Stimulated activated CD4-positive, alpha-beta T cell treated with anti-CD3 and anti-CD28 coated beads, Interleukin-12 subunit alpha, Interleukin-12 subunit beta, amount 100 ng/mL, for 48 hours (primary cell): ENCODE results near the gene DOCK1.

ENCODE experiments used
- DNase-seq, 3 donors: peaks; one replicate each; pipeline ENCODE4 v3.0.0-alpha.2; 2020; ENCODE audit warnings: low read depth in 2 of 3, low spot score in 1 of 3

Gene DOCK1

GRCh38 chr10:127159648-127160245 is 254.5 kb downstream of the DOCK1 start:
- no peak for DNase-seq

DNA sequence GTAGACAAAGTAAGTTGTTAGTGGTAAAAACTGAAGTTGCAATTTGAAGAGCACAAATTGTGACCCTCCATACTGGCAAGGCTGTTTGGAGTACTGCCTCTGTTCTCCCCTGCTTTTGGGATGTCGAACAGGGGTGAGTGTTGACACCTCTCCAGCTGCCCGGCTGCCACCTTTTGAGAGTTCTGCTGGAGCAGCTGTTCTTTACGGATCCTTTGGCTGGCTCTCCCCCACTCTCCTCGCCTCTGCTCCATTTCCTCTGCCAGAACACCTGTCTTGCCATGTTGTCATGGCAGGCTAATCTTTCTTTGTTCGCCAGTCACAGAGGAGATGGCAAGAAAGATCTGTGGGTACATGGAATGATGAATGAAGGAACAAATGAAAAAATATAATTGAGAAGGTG is 256.3 kb downstream of the DOCK1 start:
- no peak for DNase-seq

DNA sequence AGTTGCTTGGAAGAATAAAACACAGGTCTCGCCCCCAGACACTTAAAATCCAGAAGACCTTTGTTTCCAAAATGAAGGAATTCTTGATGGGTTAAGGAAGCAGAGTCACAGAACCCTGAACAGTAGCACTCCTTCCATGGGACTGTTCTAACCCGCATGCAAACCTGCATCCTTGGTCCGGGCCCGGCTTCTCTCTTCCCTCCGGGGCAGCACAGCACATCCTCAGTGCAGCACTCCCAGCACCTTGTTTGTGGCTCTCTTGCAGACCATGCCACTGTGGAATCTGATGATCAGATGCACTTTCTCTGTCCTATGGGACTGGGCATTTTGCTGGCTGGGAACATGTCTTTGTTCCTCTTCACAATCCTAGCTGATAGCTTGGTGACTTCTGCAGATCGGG is 257.6 kb downstream of the DOCK1 start:
- no peak for DNase-seq

DNA sequence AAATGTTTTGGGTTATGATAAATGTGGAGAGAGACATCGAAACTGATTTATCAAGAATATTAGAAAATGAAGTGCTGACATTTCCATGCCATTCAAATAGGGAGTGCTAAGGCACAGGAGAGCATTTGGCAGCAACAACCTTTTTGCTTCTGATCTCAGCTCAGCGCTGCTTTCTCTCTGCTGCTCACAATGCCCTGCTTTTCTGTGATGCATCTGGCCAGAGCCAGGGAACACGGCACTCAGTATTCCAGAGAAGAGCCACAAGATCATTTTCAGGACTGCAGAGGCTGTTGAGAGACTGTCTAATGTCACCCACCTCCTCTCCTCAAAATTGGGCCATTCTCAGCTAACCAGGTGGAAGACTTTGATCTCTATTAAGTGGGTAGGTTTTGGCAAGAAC is 263.0 kb downstream of the DOCK1 start:
- DNase-seq, result no peak

DNA sequence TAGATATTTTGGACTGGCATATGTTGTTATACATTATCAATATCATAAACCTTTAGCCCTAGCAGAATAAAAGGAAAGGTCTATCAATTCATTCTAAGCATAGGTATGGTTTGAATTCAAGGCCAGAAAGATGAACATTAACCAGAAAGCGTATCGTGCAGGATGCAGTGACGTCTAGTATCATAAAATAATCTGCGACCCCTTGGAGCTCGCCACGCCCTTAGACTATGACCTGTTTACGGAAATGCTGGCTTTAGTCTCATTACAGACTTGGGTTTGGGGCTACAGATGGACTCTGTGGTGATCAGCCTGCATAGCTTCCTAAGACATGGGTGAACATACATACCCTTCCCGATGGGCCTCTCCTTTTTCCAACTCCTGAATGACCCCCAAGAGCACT is 269.6 kb downstream of the DOCK1 start:
- DNase-seq, result no peak

- DNase-seq, result no peak
Observed at GRCh38 chr10:127175357-127176110, 270.3 kb downstream of the DOCK1 start.

DNA sequence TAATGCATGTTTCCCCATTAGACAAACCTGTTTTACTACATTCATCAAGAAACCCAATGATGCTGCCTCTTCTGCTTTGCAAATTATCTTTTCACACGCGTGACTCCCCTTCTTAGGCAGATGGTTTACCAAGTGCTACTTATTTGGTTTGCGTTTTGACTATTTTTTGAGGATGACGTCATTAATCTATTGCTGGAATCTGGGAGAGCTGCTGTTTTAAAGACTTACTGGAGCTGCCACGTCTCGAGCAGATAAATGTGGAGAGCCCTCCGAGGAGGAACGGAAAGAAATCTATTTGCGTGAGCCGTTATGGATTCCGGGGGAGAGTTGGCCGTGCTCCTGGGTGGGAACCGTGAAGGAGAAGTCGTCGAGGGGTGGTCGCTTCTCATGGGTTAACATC is 271.4 kb downstream of the DOCK1 start:
- DNase-seq, result no peak

DNA sequence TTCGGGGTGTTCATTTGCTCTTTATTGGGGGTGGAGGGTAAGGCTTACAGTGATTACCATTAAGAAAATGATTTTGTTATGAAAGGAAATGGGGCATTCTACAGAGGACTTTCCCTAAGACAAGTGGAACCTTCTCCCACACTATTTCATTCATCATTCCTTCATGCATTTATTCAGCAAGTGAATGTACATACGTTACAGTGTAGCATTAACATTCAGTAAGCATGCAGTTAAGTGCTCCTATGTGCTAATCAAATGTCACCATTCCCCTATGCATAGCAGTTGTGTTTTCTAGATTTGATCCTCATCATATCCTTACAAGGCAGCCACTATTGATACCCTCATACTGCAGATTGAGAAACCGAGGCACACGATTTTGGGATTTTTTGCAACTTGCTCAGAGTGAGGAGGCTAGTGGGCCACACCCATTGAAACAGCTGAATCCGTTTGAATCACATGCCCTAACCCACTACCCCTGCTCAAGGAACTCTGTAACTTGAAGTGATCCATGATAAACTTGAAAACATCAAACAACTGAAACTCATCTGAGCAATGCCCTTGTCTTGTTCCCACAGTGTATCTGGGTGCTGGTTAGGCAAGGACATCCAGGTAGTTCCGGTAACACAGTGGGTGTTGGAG is 274.5 kb downstream of the DOCK1 start:
- no peak for DNase-seq

DNA sequence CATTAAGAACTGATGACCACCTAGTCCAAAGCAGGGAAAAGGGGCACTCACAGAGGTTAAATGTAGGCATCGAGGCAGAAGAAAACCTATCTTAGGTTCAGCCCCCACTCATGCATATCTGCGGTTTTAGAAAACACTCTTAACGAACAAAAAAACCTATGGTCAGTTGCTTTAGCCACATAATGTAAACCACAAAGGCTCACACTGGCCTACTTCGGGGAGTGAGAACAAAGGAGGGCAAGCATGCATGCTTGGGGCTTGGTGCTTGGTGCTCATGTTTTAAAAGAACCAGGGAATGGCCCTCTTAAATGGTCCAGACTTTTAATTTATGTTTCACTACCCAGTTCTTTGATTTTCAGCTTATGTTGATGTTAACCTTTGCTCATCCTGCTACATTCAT is 276.9 kb downstream of the DOCK1 start:
- no peak for DNase-seq

- DNase-seq, result no peak
Observed at GRCh38 chr10:127184582-127184981, 279.4 kb downstream of the DOCK1 start.

DNA sequence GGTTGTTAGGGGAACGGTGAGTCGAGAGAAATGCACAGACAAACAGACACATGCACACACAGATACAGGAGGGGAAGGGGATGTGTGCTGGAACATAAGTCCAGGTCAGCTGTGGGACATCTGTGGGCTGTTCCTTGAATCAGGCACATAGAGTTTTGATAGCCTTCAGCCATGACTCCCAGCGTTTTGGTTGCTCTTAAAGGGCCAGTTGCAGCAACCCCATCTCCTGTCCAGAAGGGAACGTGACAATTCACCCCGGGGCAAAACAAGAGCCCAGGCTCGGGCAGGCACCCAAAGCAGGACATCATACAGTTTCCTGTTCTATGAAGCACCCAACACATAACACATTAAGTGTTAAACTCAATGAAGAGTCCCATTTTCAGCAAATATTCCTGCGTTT is 281.6 kb downstream of the DOCK1 start:
- no peak for DNase-seq

DNA sequence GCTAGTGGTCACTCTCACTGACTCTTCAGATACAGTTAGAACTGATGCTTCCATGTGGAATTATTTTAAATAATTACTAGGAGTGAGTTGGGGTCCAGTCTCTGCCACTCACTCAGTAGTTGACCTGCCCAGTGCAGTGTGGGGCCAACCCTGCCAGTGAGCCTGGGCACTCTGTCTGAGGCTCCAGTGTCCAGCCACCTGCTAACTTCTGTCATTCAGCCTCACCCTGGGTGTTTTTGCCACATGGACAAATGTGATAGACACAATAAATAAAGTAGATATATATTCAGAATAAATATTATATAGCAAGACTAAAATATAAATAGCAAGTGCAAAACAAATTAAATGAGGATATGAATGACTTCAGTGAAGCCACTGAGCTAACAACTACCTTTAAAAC is 284.0 kb downstream of the DOCK1 start:
- no peak for DNase-seq

DNA sequence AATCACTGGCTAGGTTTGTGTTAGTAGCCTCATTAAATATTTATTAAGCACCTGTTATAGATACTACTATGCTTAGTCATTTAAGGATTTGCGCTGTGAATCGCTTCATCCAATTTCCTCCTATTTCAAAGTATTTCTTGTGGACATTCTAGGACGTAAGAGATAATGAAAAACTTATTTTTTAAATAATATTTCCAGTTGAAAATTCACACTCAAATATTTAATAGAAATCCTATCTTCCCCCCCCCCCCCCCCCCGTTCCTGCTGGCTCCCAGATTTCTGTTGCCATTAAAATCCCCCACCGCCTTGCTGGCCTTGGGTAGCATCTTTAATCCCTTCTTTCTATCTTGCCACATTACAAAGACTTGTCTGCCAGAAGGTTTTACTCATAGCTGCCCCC is 285.2 kb downstream of the DOCK1 start:
- DNase-seq, result no peak

DNA sequence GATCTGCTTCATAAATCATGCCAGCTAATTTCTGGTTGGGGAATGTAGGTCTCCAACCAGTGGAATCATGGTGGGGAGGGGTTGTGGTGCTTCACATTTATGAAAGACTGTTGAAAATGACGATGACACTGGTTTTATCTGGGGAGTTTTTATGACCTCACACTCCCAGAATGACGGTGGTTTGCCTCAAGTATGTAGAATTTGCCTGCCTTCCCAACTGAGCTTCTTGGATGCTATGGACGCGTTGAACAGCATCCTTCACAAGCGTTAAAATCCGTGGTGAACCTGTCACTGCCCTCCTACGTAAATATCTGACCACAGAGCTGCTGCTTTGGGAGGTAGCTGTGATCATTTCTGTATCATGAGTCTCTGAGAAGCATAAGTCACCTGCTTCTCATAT is 287.9 kb downstream of the DOCK1 start:
- no peak for DNase-seq

DNA sequence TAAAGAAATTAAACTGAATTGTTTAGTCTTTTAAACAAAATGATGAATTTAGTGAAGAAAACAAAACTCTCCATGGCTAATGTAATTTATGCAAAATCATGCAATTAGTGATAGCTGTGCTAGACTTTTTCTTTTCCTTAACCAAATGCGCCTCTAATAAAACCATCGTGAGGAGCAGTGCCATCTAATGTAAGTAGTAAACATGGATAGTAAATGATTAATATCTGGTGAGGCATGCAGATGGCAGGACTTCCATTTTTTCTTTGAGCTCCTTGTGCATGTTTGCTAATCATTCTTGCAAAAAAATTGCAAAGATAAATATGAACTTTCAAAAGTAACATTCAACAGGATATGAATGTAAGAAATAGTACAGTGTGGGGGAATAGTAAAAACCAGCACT is 288.9 kb downstream of the DOCK1 start:
- no peak for DNase-seq

- no peak for DNase-seq
Observed at GRCh38 chr10:127194599-127194998, 289.4 kb downstream of the DOCK1 start.

DNA sequence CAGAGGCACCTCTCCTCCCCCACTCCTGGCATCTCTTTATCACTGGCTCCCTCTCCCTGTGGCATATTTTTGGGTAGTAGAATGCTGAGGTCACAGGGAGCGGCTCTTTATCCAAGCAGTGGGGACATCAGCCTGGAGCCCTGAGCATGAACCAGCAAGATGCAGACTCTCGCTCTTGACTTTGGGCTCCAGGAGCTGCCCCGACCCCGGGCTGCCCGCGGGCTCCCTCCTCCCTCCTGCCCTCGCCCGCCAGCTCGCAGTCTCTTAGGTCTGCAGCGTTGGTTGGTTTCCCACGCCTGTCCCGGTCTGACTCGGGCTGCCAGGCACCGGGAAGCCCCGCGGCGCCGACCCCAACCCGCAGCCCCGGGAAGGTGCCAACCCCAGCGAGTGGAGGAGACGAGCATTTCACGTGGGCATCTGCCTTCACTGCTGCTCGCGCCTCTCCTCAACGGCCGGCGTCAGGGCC is 289.8 kb downstream of the DOCK1 start:
- DNase-seq, result no peak

GRCh38 chr10:127195571-127196281 is 290.5 kb downstream of the DOCK1 start:
- DNase-seq, result no peak

- no peak for DNase-seq
Observed at GRCh38 chr10:127196282-127197153, 291.3 kb downstream of the DOCK1 start, which contains the start of gene INSYN2A. TSS of gene INSYN2A (minus strand) at chr10:127196591. CDS start at chr10:127176395, 20,196 bp downstream.

DNA sequence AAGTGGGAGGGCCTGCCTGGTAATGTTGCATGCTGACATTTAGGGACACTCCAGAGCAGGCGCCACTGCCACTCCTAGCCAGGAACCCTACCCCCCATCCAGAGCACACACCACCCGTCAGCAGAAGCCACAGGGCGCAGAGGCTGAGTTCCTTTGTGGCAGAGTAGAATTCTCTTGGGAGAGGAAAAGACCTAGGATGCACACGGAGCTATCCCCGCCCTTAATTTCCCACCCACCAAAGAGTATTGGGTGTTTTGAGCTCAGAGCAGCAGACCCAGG is 291.9 kb downstream of the DOCK1 start:
- no peak for DNase-seq

DNA sequence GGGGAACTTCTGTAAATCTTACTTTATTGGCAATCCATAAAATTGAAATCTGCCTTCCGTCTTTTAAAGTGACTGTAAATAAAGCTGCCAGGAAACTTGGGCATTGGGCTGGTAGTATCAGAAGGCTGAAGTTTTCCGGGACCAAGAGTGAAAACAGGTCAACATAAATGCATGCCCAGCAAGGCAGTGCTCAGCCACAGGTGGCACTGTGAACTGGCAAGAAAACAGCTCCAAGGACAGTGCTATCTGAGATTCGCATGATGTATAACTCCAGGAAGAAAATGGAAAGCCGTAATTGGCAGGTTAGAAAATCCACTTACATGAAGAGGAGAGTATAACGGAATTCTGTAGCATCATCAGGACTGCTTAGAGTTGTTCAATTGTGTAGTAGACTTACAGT is 293.1 kb downstream of the DOCK1 start:
- no peak for DNase-seq
